Mucosa of rectum (tissue), 2 donors: ENCODE results near the gene STARD10.
A peak's percentile ranks its signal among the peaks of the same experiment; 100 is the strongest.
"Not testable (repeated sequence)": the region's sequence is repeated elsewhere in the genome, so short reads cannot be mapped to it uniquely, and the experiment has no call there.

Experiments
- H3K27ac ChIP-seq, 2 donors: one replicate each; pipeline ENCODE4 v1.7.0; 2013; ENCODE audit warnings: inconsistent platforms in 2 of 2, low read depth in 2 of 2, low read length in 2 of 2
- H3K27me3 ChIP-seq, 2 donors: one replicate each; pipeline ENCODE4 v1.7.0; 2013; ENCODE audit warnings: low read length in 2 of 2; ENCODE audit not compliant: control insufficient read depth in 2 of 2, insufficient read depth in 2 of 2
- H3K36me3 ChIP-seq, 2 donors: one replicate each; pipeline ENCODE4 v1.7.0; 2013; ENCODE audit warnings: low read length in 2 of 2; ENCODE audit not compliant: control insufficient read depth in 2 of 2, insufficient read depth in 2 of 2
- H3K4me1 ChIP-seq, 2 donors: one replicate each; pipeline ENCODE4 v1.7.0; 2013; ENCODE audit warnings: low read length in 2 of 2, mild to moderate bottlenecking in 1 of 2; ENCODE audit not compliant: control insufficient read depth in 2 of 2, insufficient read depth in 2 of 2
- H3K4me3 ChIP-seq, 2 donors: one replicate each; pipeline ENCODE4 v1.7.0; 2013; ENCODE audit warnings: low read length in 2 of 2
- H3K9ac ChIP-seq, 2 donors: one replicate each; pipeline ENCODE4 v1.7.0; 2013; ENCODE audit warnings: low read length in 2 of 2, low read depth in 1 of 2, mild to moderate bottlenecking in 1 of 2
- H3K9me3 ChIP-seq, 2 donors: one replicate each; pipeline ENCODE4 v1.7.0; 2013; ENCODE audit warnings: low read length in 2 of 2; ENCODE audit not compliant: control insufficient read depth in 2 of 2
- donor health status: healthy.
- donor health status: Normal muscosa, but diverticular disease.

Gene STARD10

GRCh38 chr11:72791228-72791627 lies 2.6 kb downstream of the STARD10 start:
- H3K36me3 ChIP-seq, H3K9me3 ChIP-seq, H3K4me3 ChIP-seq, H3K9ac ChIP-seq, H3K27ac ChIP-seq, H3K27me3 ChIP-seq: not testable (repeated sequence)
- H3K4me1 ChIP-seq = peaks cover 39 to 41% of the 10 kb centered on the region in 2 donors

GRCh38 chr11:72789493-72790131 lies 4.2 kb downstream of the STARD10 start:
- Histone ChIP-seq H3K9me3 (no peaks in the 10 kb centered on the region), H3K27ac (no peak overlapping the region), H3K9ac (no peak overlapping the region), H3K27me3 (no peaks in the 10 kb centered on the region), H3K4me3 (no peak overlapping the region), H3K36me3 (no peaks in the 10 kb centered on the region), H3K4me1 (peaks cover 53 to 54% of the 10 kb centered on the region in 2 donors)

GRCh38 chr11:72788241-72788640 lies 5.6 kb downstream of the STARD10 start:
- Histone ChIP-seq H3K4me3 (peak overlapping the region in 1 of 2 donors; percentile 52), H3K27me3 (no peaks in the 10 kb centered on the region), H3K9me3 (no peaks in the 10 kb centered on the region), H3K9ac (peak overlapping the region; percentile 47 to 72), H3K4me1 (peaks cover 56 to 57% of the 10 kb centered on the region in 2 donors), H3K27ac (peak overlapping the region; percentile 91 to 93), H3K36me3 (no peaks in the 10 kb centered on the region)

- no peaks in the 10 kb centered on the region for H3K36me3 ChIP-seq
- H3K27me3 ChIP-seq = no peaks in the 10 kb centered on the region
- H3K4me3 ChIP-seq = peak overlapping the region; percentile 45 to 52
- peak overlapping the region; percentile 47 to 72 for H3K9ac ChIP-seq
- no peaks in the 10 kb centered on the region for H3K9me3 ChIP-seq
- H3K27ac ChIP-seq = peak overlapping the region; percentile 91 to 93
- H3K4me1 ChIP-seq = peaks cover 60 to 64% of the 10 kb centered on the region in 2 donors
Observed at GRCh38 chr11:72787216-72788104, 6.4 kb downstream of the STARD10 start.

GRCh38 chr11:72786305-72787215 lies 7.3 kb downstream of the STARD10 start:
- H3K4me1 ChIP-seq = peaks cover 66 to 71% of the 10 kb centered on the region in 2 donors
- no peaks in the 10 kb centered on the region for H3K27me3 ChIP-seq
- H3K9me3 ChIP-seq = no peaks in the 10 kb centered on the region
- peak overlapping the region in 1 of 2 donors; percentile 14 for H3K4me3 ChIP-seq
- peak overlapping the region; percentile 91 to 93 for H3K27ac ChIP-seq
- peak overlapping the region; percentile 52 to 72 for H3K9ac ChIP-seq
- no peaks in the 10 kb centered on the region for H3K36me3 ChIP-seq

GRCh38 chr11:72784662-72785061 lies 9.2 kb downstream of the STARD10 start:
- Histone ChIP-seq H3K36me3 (no peaks in the 10 kb centered on the region), H3K4me1 (peaks cover 76 to 84% of the 10 kb centered on the region in 2 donors), H3K9me3 (no peaks in the 10 kb centered on the region), H3K9ac (peak overlapping the region; percentile 41 to 56), H3K4me3 (no peak overlapping the region), H3K27me3 (no peaks in the 10 kb centered on the region), H3K27ac (peak overlapping the region; percentile 91 to 93)

GRCh38 chr11:72783144-72783905 lies 10.5 kb downstream of the STARD10 start:
- H3K9me3 ChIP-seq = no peaks in the 10 kb centered on the region
- peak overlapping the region; percentile 0 to 56 for H3K9ac ChIP-seq
- no peaks in the 10 kb centered on the region for H3K36me3 ChIP-seq
- H3K4me3 ChIP-seq = peak overlapping the region in 1 of 2 donors; percentile 67
- H3K27ac ChIP-seq = peak overlapping the region; percentile 91 to 93
- no peaks in the 10 kb centered on the region for H3K27me3 ChIP-seq
- peaks cover 74 to 87% of the 10 kb centered on the region in 2 donors for H3K4me1 ChIP-seq

- Histone ChIP-seq H3K9me3 (no peaks in the 10 kb centered on the region), H3K27ac (peak overlapping the region; percentile 91 to 93), H3K36me3 (peaks cover under 1 to 4% of the 10 kb centered on the region in 2 donors), H3K9ac (peak overlapping the region; percentile 14 to 56), H3K27me3 (no peaks in the 10 kb centered on the region), H3K4me3 (peak overlapping the region; percentile 66 to 67), H3K4me1 (peaks cover 74 to 88% of the 10 kb centered on the region in 2 donors)
Observed at GRCh38 chr11:72782081-72782920, 11.5 kb downstream of the STARD10 start.
